SH-SY5Y (cell line): ENCODE measurements around the gene LRBA.

Experiments
- GATA2 ChIP-seq: IDR thresholded peaks from 2 replicates; pipeline ENCODE4 v1.6.1; 2011; ENCODE audit warnings: mild to moderate bottlenecking, low read depth, low read length
- GATA3 ChIP-seq: IDR thresholded peaks from 2 replicates; pipeline ENCODE4 v1.6.1; 2011; ENCODE audit warnings: low read depth, mild to moderate bottlenecking, low read length, moderate library complexity

DNA sequence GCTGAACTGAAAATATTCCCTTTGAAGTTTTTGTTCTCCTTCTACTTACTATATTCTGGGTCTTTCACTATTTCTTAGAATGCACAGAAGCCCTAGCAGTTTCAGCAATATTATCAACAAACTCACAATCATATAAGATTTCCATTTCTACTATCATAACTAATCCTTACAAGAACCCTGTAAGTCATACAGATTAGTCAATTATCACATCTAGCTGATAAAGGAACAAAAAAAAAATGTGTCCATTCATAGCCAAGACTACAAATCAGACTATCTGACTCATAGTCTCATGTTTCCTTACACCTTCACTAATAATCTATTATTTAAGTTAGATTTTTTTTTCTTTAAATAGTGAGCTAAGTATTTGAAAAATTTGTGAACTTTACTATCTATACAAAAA, 72.5 kb downstream of the LRBA start:
- TF ChIP-seq GATA2 (no peak), GATA3 (no peak)
